ENCODE results near the gene SLC33A1.

- TF ChIP-seq SIN3A (IDR thresholded peaks at IDR 0.05; ENCODE audit: borderline replicate concordance, insufficient read depth, low read length) (no peak), POLR2AphosphoS5 (IDR thresholded peaks at IDR 0.05; ENCODE audit: low read depth, low read length) (no peak), TAF1 (IDR thresholded peaks at IDR 0.05; ENCODE audit: borderline replicate concordance, insufficient read depth, low read length) (no peak)
- TF ChIP-seq, protein P1, sequence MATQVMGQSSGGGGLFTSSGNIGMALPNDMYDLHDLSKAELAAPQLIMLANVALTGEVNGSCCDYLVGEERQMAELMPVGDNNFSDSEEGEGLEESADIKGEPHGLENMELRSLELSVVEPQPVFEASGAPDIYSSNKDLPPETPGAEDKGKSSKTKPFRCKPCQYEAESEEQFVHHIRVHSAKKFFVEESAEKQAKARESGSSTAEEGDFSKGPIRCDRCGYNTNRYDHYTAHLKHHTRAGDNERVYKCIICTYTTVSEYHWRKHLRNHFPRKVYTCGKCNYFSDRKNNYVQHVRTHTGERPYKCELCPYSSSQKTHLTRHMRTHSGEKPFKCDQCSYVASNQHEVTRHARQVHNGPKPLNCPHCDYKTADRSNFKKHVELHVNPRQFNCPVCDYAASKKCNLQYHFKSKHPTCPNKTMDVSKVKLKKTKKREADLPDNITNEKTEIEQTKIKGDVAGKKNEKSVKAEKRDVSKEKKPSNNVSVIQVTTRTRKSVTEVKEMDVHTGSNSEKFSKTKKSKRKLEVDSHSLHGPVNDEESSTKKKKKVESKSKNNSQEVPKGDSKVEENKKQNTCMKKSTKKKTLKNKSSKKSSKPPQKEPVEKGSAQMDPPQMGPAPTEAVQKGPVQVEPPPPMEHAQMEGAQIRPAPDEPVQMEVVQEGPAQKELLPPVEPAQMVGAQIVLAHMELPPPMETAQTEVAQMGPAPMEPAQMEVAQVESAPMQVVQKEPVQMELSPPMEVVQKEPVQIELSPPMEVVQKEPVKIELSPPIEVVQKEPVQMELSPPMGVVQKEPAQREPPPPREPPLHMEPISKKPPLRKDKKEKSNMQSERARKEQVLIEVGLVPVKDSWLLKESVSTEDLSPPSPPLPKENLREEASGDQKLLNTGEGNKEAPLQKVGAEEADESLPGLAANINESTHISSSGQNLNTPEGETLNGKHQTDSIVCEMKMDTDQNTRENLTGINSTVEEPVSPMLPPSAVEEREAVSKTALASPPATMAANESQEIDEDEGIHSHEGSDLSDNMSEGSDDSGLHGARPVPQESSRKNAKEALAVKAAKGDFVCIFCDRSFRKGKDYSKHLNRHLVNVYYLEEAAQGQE (IDR thresholded peaks at IDR 0.05; ENCODE audit: insufficient read depth in 1 of 2, low read depth in 2 of 2, low read length in 2 of 2), result no peak
These were observed 30.1 kb upstream of the SLC33A1 start for GRCh38 chr3:155884292-155884691.
